H1 (cell line): ENCODE measurements around the gene MAP3K1. TPM values are rescaled to one million over a fixed set of nuclear protein-coding genes. Genes with fewer than 3 reads are reported as not detected.

Experiments
- MAFK ChIP-seq: IDR thresholded peaks from 2 replicates; pipeline ENCODE4 v1.6.1; 2012; ENCODE audit warnings: low read depth, mild to moderate bottlenecking, improper control_type of control experiment, low read length
- polyA plus RNA-seq, 7 experiments: library from polyadenylated mRNA; depleted of rRNA in 3 of 7; stranded (reverse) in 5 of 7; unstranded in 2 of 7; fragments of >200 nt in 5 of 7; fragments of 200-250 nt in 2 of 7; gene quantifications; 1 replicate in 5 of 7; 2 replicates in 1 of 7; 4 replicates in 1 of 7; pipeline versions ENCODE4 v1.2.1 to v1.2.3, GENCODE V29; 2011 to 2013; ENCODE audit warnings: missing spikeins in 2 of 7, mixed read lengths in 2 of 7
- total RNA-seq: library from RNA; stranded (reverse); fragmentation: NEBNext Ultra II Directional; extraction: Animal tissue kit (Norgen Biotek cat#: 25700); gene quantifications from 2 replicates; pipeline ENCODE4 v1.2.1, GENCODE V29; 2021

Gene MAP3K1
- total and polyA plus RNA-seq, 2 of the 8 experiments (the other 6 are each of a cell fraction or from before 2014, with no cell fraction given): 3.9 to 11.8 TPM

DNA sequence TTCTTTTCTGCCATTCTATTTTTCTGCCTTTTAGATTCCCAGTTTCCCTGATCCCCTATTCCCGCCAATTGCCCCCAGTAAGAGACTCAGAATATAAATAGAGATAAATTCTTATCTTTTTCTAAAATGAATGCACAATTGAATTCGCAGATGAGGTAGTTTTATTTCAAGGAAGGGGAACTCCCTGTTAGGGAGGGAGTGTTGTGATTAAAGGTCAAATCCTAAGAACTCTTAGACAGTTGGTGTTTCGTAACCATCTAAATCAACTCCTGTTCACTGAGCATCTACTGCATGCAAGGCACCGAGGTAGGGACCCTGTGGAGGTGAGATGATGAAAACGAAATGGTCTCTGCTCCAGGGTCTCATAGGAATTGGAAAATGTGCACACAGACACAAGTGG lies 7.7 kb upstream of the MAP3K1 start (continued):
- TF ChIP-seq MAFK: no peak
